NCI-H1930 (cell line): Measurements from ENCODE around the gene AUTS2.

Experiments used
- DNase-seq, 2 experiments: peaks; one replicate each; lab custom pipeline; 2025; lab: John Stamatoyannopoulos, UW

Gene AUTS2

DNA sequence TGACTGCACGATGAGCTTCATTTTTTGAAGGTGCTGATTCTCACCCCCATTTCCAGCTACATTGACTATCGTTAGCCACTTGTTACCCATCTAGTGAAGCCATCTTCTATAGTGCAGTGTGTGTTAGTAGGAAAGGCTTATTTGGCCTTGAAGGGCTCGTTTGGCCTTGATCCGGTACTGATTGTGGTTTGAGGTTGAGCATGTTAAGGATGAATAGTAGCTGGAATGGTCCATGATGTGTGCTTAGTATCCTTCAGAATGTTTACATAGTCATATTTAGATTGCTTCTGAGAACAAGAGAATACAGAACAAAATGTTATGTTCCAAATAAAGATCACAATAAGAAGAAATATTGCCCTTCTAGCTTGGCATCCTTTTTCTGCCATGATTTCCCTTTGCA lies 591.5 kb downstream of the AUTS2 start:
- no peak for DNase-seq

DNA sequence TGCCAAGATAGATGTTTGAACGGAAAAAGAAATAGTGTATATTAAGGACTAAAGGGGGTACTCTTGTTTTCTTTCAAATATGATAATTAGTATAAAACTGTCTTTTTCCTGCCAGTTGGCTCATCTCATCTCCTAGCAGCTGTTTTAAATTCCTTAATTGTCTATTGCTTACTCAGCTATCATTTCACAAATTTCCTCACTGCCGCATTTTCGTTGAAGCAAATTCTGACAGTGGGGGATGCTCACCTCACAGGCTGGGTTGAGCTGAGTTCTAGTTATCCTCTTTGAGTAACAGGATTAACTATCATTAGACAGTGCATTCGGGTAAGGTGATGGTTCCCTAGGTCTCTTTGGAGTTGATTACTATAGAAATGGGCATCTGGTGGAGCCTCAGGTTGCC lies 592.0 kb downstream of the AUTS2 start:
- DNase-seq = no peak

DNA sequence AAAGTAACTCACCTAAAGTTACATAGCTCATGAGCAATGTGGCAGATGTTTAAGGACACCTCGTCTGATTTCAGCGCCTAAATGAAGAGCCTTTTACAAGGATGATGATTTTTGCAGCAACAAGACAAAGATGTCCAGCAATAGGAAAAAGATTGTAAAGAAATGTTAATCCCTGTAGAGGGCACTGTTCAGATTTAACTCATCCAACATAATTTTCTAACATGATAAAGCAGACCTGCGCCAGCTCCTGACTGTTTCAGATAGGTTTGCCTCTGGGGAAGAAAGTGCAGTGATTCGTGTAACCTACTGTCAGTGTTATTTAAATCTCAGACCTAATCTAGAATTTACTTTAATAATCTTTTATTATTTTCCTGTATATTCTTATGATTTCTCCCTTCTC lies 595.2 kb downstream of the AUTS2 start:
- no peak for DNase-seq

DNA sequence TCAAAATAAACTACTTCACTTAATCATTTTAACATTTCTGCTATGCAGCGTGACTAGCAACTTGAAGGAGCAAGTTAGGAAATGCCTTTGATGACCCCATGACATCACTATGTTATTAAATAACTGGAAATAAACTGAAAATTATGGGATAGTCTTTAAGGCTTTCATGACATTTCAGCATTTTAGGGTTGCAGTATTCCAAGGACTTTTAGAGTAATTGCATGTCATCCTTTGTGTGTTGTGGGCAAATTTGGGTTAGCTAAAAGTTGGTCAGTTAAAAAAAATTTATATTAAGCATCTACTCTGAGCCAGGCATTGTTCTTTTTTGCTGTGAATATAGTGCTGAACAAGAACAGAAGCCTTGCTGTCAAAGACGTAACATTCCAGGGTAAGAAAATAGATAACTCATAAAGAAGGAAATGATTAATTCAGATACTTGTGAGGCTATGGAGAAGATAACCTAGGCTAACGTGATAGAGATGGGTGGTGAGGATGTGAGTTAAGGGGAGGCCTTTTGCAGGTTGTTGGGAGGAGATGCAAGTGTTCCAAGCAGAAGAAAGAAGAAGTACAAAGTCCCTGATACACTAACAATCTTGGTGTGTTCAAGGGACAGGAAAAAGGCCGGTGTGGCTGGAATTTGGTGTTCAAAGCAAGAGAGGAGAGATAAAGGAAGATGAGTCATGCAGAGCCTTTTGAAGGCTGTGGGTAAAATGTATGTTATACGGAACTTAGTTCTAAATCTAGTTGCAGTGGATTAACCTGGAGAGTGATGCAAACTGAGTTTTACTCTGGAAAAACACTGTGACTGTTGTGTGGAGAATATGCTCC lies 610.2 kb downstream of the AUTS2 start:
- DNase-seq = no peak

DNA sequence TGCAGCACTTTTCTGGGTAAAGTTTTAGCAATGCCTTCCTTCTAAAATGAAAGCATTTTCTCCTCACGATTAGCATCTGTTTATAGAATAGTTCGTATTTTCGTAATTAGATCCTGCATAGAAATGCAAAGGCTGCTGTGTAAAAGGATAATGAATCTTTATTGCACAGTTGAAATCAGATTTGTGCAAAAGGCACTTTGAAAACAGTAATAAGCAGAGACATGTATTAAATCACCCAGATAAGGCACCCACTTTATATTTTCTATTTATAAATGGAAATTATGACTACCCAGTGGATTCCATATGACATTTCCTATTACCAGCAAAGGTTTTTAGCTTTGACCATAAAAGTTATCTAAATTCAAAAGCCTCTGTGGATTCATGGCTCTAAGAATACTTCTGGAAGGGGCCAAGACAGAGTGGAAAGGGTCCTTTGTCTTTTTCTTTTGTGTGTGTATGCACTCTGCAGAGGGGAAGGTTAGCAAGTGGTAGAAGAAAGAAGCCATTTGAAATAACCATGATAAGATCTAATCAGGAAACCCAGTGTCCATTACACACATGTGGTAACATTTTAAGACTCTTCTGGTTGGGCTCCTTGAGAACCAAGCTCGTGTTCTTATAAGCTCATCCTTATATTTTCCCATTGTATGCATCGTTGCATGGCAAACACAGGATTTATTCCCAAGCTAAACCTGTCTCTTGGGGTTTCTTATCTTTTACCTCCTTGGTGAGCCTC lies 612.1 kb downstream of the AUTS2 start:
- no peak for DNase-seq

DNA sequence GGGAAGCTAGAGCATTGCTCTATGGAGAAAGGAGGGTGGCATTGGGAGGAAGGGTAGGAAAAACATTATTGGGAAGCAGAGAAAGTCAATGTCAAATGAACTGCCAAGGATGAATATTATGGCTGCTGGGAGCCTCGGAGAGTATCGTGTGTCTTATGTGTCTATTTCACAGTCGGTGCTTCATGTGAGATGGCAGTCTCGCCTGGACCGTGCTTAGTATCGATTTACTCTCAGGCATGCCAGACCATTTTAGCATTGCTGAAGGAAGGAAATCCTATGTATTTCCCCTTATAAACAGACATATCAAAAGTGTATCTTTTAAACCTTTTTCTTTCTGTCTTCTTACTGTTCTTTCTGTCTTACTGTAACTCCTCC lies 612.6 kb downstream of the AUTS2 start:
- no peak for DNase-seq

DNA sequence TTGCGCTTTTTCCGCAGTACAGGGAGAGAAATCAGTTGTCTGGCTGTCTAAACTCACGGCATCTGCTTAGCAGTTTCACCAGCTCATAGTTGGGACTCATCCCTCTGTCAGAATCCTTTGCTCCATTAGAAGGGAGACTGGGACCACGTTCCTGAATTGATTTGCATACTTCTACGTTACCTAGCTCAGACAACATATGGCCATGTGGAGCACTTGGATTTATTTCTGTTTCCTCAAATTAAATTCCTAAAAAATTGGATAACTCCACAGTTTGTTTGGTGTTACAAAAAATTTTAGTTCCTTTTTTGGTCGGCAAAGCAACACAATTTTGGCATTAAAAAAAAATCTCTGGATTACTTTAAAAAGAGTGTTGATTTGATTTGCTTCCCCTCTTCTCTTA lies 614.0 kb downstream of the AUTS2 start:
- DNase-seq = no peak

DNA sequence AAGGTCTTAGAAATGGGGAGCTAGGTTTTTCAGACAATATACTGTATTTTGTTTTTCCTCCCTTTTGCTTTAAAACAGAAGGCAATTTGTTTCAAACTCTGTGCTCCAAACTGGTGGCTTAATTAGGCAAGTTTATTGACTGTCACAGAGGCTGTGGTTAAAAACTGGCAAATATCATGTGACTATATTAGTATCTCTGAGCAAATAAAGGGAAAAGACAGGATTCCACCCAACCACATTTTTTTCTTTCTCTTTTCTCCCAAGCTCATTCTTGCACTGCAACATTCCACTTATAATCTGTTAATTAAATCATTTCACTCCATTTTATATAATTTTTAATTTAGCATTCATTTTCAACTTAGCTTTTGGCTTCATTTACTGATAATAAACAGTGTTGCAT lies 615.8 kb downstream of the AUTS2 start:
- no peak for DNase-seq

DNA sequence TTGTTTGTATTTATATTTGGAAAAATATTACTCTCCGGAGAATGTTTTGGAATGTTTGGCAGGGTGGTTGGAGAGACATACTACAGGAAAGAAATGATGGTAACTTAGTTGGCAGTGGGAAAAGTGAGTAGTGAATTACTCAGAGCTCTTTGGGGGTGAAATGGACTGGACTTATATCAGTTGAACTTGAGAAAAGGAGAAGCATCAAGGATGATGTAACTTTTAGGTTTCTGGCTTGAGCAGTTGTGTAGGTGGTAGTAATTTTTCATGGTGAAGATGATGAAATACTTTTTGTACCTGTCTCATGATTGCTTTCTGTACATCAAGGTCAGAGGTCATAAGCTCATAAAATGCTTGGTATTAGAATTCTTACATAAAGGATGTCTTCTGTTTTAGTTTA lies 617.2 kb downstream of the AUTS2 start:
- no peak for DNase-seq

DNA sequence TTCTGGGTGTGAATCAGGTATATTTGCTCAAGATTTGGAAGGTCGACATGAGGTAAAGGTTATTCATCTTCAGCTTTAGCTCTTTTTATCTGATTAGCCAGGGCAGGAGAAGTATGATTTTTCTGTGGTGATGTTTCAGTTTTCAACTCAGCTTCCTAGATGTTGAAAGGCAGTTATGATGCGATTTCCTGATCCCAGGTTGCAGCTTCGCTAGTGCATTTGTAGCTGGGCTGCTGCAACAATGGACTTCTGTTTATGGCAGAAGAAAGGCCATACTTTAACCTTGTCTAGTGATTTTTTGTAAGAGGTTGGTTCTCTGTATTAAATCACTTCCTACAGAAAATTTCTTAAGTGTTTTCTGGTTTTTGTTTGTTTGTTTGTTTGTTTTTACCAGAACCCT lies 619.3 kb downstream of the AUTS2 start:
- no peak for DNase-seq

DNA sequence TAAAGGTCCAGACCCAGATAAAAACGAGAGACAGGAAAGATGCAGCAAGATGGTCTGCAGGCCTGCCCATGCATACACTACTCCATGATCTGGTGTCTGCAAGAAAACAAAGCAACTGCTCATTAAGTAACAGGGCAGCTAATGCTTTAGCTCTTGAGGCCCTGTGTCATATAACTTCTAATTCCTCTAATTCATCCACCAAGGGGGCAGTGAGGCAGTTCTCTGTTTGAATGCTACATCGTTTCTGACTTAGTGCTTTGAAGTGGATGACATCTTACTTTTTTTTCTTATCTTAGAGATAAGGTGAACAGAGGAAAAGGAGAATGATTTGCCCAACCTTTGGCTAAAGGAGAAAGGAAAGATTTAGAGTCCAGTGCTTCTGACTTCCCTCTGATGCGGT lies 619.7 kb downstream of the AUTS2 start:
- no peak for DNase-seq

DNA sequence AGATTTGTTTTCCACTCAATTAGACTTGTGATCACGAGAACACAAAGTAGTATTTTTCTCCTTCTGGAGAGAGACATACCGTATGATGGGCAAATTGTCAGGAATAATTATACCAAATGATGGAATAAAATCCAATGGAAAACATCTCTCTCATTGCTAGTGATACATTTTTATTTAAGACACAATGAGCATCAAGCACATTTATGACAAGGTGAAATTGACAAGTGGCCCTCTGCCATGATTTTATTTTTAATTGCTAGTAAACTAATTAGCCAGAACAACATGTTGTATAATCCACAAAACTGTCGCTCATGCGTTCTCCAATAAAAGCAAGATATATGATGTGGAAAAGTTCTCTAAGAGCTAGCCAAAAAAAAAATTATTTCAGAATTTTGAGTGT lies 620.8 kb downstream of the AUTS2 start:
- no peak for DNase-seq

DNA sequence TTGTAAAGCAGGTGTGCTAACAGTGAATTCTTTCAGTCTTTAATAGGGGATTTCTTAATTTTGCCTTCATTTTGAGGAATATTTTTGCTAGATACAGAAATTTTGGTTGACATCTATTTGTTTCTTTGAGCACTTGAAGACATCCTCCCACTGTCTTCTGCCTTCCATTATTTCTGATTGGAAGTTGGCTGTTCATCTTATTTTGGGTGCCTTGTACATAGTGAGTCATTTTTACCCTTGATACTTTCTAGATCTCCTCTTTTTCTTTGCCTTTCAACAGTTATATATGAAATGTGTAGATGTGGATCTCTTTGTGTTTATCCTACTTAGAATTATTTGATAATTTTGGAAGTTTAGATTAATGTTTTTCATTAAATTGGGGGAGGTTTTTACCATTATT lies 631.0 kb downstream of the AUTS2 start:
- DNase-seq = no peak

DNA sequence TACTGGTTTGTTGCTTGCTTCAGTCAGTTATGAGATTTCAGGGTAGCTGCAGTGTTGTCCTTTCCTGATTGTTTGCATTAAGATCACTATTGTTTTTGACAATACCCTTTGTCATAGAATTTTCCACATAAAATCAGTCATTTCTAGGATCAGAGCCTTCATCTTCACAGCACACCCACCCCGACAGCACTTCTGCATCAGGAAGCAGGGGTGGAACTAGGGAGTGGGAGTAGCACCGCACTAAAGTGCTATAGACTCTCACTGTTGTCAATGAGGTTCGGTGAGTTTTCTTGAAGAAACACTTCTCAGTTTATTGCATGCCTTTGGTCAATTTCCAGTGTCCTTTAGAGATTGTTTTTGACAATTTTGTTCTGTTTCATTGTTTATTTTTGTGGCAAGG lies 632.5 kb downstream of the AUTS2 start:
- no peak for DNase-seq

DNA sequence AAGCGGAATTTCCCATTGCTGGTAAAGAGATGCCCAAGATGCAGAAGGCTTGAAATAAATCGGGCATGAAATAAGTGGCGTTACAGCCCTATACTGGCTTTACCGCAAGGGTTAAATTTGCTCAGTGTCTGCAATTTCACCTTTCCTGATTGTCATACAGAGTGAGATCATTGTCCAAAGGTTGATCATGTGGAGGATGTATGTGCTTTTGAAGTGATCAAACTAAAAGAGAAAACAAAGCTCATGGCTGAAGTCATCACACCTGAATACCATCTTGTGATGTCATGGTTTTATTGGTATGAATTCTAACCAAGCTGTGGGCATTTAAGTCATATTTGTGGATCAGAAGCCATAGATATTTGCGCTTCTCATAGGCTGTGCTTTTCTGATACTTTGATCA lies 635.5 kb downstream of the AUTS2 start:
- DNase-seq = no peak

DNA sequence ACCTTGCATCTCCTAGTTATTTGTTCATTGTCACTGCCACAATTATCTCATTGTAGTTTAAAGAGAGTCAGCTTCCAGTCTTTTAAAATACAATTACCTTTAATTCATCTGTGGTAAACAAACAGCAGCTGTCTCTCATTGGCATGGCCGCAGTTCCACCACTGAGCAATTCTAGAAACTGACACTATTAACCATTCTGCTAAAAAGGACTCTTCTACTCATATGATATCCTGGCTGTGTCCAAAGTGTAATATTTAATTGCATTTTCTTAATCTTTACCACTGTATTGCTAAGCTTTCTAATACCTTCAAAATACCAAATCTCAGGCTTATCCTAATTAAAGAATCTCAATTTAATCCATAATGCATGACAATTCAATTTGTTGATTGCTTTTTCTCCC lies 639.0 kb downstream of the AUTS2 start:
- DNase-seq = peak; percentile 59 to 79

DNA sequence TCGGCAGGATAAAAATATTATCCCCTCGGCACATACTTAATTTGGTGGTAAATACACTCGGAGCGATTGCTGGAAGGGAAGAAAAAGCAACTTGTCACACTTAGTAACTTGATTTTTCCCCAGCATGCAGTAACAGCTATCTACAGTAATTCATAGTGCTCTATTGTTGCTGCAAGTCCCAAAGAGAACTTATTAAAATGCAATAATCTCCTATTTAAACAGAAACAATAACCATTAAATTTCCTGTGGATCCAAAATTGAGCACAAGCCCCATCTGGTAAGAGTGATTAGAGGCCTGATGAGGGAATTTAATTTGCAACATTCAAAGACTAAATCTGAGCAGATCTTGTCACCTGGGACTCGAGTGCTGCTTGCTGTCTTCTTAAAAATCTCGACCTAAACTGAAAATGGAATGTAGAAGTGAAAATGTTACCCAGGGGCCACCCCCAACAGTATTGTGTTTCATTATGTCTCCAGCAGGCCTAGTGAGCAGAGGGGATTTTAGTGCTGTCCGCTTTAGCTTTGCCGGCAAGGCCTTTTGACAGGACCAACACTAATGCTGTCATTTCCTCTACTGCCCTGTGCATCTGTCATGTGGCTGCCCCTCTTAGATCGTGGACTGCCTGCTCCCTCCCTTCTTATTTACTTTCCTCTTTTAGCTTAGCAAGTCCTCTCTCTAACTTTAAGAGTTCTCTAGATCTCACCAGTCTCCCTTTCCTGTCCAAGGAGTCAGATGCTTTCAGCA lies 639.7 kb downstream of the AUTS2 start:
- peak; percentile 59 to 66 for DNase-seq

DNA sequence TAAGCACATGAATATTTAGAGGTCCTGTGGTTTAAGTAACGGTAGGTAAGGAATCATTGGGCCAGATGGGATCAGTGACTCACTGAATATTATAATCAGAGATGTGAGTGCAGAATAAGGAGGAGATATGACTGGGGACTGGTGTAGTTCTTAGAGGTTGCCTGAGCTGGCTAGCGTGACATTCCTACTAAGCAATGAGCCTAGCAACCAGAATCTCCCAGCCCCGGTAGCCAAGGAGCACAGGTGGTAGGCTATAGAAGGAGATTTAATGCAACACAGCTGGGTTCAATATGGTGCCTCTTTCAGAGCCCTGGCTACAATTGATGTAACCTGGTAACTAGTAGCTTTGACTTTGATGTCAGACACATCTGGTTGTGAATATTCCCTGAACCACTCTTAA lies 641.6 kb downstream of the AUTS2 start:
- DNase-seq = no peak

DNA sequence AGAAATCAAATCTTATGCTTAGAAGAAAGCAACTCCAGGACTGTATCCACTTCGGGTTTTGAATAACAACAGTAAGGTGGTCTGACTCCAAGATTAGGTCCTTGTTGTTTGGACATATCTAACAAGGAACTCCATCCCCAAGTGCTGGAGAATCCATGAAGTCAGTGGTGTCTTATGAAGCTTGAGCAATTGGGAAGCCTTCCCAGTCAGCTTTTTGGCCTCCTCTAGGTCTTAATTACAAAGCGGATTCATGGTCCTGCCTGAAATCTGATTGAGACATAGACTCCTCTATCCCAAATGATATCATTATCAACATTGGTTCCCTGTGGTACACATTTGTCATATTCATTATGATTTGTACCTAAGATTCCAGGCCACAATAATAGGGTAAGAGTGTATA lies 642.6 kb downstream of the AUTS2 start:
- no peak for DNase-seq

DNA sequence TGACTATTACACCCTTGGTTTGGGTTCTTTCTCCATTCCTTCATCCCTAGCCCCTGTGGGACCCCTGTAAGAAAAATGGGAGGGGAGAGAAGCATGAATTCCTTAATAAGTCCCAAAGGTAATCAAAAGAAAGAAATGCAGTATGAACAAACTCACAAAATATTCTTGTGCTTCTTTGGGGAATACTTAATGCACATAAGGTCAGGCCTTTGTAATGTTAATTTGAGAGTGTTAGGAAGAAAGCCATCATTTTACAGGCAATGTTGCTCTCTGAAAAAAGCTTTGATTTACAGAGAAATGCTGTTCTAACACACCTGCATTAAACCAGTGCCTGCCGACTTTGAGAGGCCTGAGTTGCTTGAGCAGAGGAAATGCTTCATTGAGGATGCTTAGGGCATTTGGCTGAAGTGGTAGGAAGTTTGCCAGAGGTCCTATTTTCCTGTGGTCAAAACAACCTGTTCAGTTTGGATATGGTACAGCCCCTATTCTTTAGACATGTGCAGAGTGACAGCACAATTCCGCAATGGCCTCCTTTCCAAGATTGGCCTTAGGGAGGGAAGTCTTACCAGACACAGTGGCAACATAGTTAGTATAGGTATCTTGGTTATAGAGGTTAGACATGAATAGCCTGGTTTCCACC lies 643.4 kb downstream of the AUTS2 start:
- DNase-seq = no peak

DNA sequence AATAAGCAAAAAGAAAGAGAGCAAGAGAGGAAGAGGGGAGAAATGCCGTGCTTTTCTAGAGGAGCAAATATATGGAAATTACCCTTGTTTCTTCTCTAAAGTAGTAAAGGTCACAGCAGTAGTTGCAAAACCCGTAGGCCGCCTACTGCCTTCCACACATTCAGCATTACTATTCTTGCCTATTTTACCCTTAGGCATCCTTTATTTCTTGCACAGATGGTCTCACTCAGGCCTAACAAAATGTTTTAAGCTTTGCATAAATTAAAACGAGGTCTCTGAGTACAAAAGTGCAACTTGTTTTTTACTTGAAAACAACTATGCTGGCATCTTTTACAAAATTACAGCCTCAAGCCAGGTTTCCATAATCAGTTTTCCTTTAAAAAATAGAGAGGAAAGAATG lies 644.6 kb downstream of the AUTS2 start:
- no peak for DNase-seq

DNA sequence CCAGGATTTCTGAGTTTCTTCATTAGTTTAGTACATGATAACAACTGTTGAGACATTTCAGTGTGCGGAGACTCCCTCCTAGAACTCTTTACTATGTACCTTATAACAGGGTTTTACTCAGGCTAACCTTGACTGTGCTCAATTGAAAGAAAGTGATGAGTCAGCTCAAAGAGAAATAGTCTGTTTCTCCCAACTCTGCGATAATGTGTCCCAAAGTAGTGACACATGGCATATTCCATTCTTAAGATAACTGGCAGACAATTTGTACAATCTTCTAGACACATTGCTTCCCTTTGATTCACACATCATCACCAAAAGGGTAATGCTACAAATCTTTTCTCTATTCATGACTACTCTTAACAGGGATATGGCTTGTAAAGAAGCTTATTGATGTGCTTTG lies 645.2 kb downstream of the AUTS2 start:
- DNase-seq = no peak

DNA sequence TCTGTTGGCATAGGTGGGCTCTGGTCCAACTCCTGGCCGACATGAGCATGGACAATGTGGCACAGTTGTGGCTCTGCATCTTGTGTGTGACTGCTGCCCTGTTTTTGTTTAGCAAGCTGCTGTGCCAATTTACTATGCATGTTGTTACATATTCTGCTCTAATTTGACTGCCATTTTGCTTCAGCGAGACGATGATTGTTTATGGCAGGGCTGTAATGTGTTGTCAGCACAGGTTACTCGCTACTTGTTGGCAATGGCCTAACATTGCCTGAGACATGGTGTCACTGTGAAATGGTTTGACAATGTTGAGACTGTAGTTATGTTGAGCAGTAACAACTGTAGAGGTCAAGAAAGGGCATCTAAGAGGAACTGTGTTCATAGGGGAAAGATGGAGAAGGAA lies 659.6 kb downstream of the AUTS2 start:
- DNase-seq = no peak
